ENCODE measurements around the gene ESR2. TPM values are rescaled to one million over a fixed set of nuclear protein-coding genes. Genes with fewer than 3 reads are reported as not detected.

The ESR2 gene
- total and polyA plus RNA-seq, 2 of the 8 experiments (the other 6 are each of a cell fraction or from before 2014, with no cell fraction given), result 0.19 to 0.23 TPM

DNA sequence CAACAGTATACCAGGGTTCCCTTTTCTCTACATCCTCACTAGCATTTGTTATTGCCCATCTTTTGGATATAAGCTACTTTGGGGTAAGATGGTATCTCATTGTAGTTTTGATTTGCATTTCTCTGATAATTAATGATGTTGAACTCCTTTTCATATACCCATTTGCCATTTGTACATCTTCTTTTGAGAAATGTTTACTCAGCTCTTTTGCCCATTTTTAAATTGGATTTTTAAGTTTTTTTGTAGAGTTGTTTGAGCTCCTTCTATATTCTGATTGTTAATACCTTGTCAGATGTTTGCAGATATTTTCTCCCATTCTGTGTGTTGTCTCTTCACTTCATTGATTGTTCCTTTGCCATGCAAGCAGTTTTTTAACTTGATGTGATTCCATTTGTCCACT is 22.2 kb downstream of the ESR2 start (continued):
- no peak for TF ChIP-seq KDM5A (IDR thresholded peaks at IDR 0.05; ENCODE audit: low read length)
